SK-N-SH treated with all-trans-retinoic acid at 6 μM for 48 hours (cell line): Measurements from ENCODE around the gene KIF2A.

Experiments used
- ATAC-seq: fragments of 200-7000 bp; cut with Tn5 transposase; 3 replicates; pipeline ENCODE4 v1.9.1; 2020; ENCODE audit warnings: mild to moderate bottlenecking, moderate library complexity
- ARNTL ChIP-seq: fragments of 450-650 bp; formaldehyde crosslinking; IDR thresholded peaks from 2 replicates; pipeline ENCODE4 v1.5.0; 2020; ENCODE audit warnings: low read depth, mild to moderate bottlenecking, moderate library complexity, borderline replicate concordance
- BACH2 ChIP-seq: fragments of 250-450 bp; sonication (Bioruptor Pico); IDR thresholded peaks from 2 replicates; pipeline ENCODE4 v1.9.0; 2021; ENCODE audit warnings: mild to moderate bottlenecking, borderline replicate concordance
- CSDC2 ChIP-seq: fragments of 250-450 bp; sonication (Bioruptor Pico); IDR thresholded peaks from 2 replicates; pipeline ENCODE4 v1.5.0; 2020; ENCODE audit warnings: mild to moderate bottlenecking, moderate library complexity
- ESRRG ChIP-seq: fragments of 250-450 bp; sonication (Bioruptor Pico); IDR thresholded peaks from 2 replicates; pipeline ENCODE4 v1.6.1; 2021; ENCODE audit warnings: mild to moderate bottlenecking
- GLIS3 ChIP-seq: fragments of 250-450 bp; sonication (Bioruptor Pico); IDR thresholded peaks from 2 replicates; pipeline ENCODE4 v1.5.0; 2020; ENCODE audit warnings: mild to moderate bottlenecking, moderate library complexity
- ISL1 ChIP-seq: fragments of 250-450 bp; sonication (Bioruptor Pico); IDR thresholded peaks from 2 replicates; pipeline ENCODE4 v2.1.2; 2022; ENCODE audit warnings: mild to moderate bottlenecking, moderate library complexity
- OSR1 ChIP-seq: fragments of 250-450 bp; sonication (Bioruptor Pico); IDR thresholded peaks from 2 replicates; pipeline ENCODE4 v1.8.0; 2022; ENCODE audit warnings: moderate library complexity, mild to moderate bottlenecking, inconsistent platforms
- PPARA ChIP-seq: fragments of 250-450 bp; sonication (Bioruptor Pico); IDR thresholded peaks from 2 replicates; pipeline ENCODE4 v1.5.0; 2020; ENCODE audit warnings: mild to moderate bottlenecking, borderline replicate concordance
- RARB ChIP-seq: fragments of 250-450 bp; sonication (Bioruptor Pico); IDR thresholded peaks from 2 replicates; pipeline ENCODE4 v1.8.0; 2021; ENCODE audit warnings: mild to moderate bottlenecking, moderate library complexity
- TCF4 ChIP-seq: fragments of 250-450 bp; sonication (Bioruptor Pico); IDR thresholded peaks from 2 replicates; pipeline ENCODE4 v1.8.0; 2021; ENCODE audit warnings: mild to moderate bottlenecking, moderate library complexity, borderline replicate concordance
- TOX ChIP-seq: fragments of 250-450 bp; sonication (Bioruptor Pico); IDR thresholded peaks from 2 replicates; pipeline ENCODE4 v1.8.0; 2021; ENCODE audit warnings: mild to moderate bottlenecking, moderate library complexity, borderline replicate concordance
- ZC3H10 ChIP-seq: fragments of 250-450 bp; sonication (Bioruptor Pico); IDR thresholded peaks from 2 replicates; pipeline ENCODE4 v1.5.1; 2021; ENCODE audit warnings: mild to moderate bottlenecking, moderate library complexity
- ZFP3 ChIP-seq: fragments of 250-450 bp; sonication (Bioruptor Pico); IDR thresholded peaks from 2 replicates; pipeline ENCODE4 v1.5.0; 2020; ENCODE audit warnings: mild to moderate bottlenecking, moderate library complexity
- ZFP30 ChIP-seq: fragments of 450-650 bp; formaldehyde crosslinking; IDR thresholded peaks from 2 replicates; pipeline ENCODE4 v1.5.0; 2022; ENCODE audit warnings: mild to moderate bottlenecking, moderate library complexity
- ZNF565 ChIP-seq: fragments of 450-650 bp; formaldehyde crosslinking; conservative IDR thresholded peaks from 2 replicates; pipeline ENCODE4 v1.5.0; 2020; ENCODE audit warnings: low read depth, mild to moderate bottlenecking, moderate library complexity
- ZNF70 ChIP-seq: fragments of 450-650 bp; formaldehyde crosslinking; IDR thresholded peaks from 2 replicates; pipeline ENCODE4 v1.5.0; 2020; ENCODE audit warnings: mild to moderate bottlenecking, moderate library complexity
- ZNF8 ChIP-seq: fragments of 450-650 bp; formaldehyde crosslinking; IDR thresholded peaks from 2 replicates; pipeline ENCODE4 v1.5.0; 2020; ENCODE audit warnings: mild to moderate bottlenecking, moderate library complexity
- TF ChIP-seq, protein P1 (sequence below): fragments of 250-450 bp; sonication (Bioruptor Pico); IDR thresholded peaks from 2 replicates; pipeline ENCODE4 v1.5.1; 2021; ENCODE audit warnings: mild to moderate bottlenecking, moderate library complexity
- TF ChIP-seq, protein P2 (sequence below): fragments of 250-450 bp; sonication (Bioruptor Pico); IDR thresholded peaks from 2 replicates; pipeline ENCODE4 v1.5.1; 2020; ENCODE audit warnings: low read depth, mild to moderate bottlenecking, moderate library complexity
- TF ChIP-seq, protein P3 (sequence below): fragments of 250-450 bp; sonication (Bioruptor Pico); IDR thresholded peaks from 2 replicates; pipeline ENCODE4 v1.5.0; 2020; ENCODE audit warnings: mild to moderate bottlenecking, moderate library complexity

KIF2A gene

DNA sequence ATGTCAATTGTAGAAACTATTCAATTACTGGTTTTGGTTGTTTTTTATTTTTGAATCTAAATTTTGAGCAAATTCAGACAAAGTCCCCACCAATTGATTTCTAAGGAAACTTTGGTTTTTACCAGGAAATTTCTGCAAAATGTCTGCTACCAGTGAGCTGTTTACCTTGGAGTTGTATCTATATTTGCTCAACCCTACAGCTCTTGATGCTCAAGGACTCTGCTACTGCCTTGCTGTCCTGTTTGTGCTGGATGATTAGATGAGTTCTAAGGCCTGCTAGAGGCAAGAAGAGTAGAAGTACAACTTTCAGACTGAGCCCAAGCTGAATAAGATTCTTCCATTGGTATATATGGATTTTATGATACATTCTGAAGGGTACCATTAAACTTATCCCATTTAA, 42.6 kb upstream of the KIF2A start:
- no peak for TF ChIP-seq GLIS3 (CRISPR knock-in tag)
- TF ChIP-seq ESRRG = no peak
- TF ChIP-seq BACH2 (CRISPR knock-in tag) = no peak
- no peak for TF ChIP-seq ZC3H10 (CRISPR knock-in tag)
- TF ChIP-seq, protein P1, sequence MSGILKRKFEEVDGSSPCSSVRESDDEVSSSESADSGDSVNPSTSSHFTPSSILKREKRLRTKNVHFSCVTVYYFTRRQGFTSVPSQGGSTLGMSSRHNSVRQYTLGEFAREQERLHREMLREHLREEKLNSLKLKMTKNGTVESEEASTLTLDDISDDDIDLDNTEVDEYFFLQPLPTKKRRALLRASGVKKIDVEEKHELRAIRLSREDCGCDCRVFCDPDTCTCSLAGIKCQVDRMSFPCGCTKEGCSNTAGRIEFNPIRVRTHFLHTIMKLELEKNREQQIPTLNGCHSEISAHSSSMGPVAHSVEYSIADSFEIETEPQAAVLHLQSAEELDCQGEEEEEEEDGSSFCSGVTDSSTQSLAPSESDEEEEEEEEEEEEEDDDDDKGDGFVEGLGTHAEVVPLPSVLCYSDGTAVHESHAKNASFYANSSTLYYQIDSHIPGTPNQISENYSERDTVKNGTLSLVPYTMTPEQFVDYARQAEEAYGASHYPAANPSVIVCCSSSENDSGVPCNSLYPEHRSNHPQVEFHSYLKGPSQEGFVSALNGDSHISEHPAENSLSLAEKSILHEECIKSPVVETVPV (CRISPR knock-in tag) = no peak
- TF ChIP-seq ZFP3 (CRISPR knock-in tag) = no peak
- TF ChIP-seq ZNF8 (CRISPR knock-in tag) = no peak
- TF ChIP-seq TOX (CRISPR knock-in tag) = no peak
- TF ChIP-seq PPARA (CRISPR knock-in tag) = no peak
- no peak for TF ChIP-seq ZNF70 (CRISPR knock-in tag)
- TF ChIP-seq CSDC2 = no peak
- TF ChIP-seq TCF4 = no peak
- TF ChIP-seq, protein P2, sequence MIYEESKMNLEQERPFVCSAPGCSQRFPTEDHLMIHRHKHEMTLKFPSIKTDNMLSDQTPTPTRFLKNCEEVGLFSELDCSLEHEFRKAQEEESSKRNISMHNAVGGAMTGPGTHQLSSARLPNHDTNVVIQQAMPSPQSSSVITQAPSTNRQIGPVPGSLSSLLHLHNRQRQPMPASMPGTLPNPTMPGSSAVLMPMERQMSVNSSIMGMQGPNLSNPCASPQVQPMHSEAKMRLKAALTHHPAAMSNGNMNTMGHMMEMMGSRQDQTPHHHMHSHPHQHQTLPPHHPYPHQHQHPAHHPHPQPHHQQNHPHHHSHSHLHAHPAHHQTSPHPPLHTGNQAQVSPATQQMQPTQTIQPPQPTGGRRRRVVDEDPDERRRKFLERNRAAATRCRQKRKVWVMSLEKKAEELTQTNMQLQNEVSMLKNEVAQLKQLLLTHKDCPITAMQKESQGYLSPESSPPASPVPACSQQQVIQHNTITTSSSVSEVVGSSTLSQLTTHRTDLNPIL (CRISPR knock-in tag) = no peak
- no peak for TF ChIP-seq RARB (CRISPR knock-in tag)
- TF ChIP-seq OSR1 = no peak
- TF ChIP-seq, protein P3, sequence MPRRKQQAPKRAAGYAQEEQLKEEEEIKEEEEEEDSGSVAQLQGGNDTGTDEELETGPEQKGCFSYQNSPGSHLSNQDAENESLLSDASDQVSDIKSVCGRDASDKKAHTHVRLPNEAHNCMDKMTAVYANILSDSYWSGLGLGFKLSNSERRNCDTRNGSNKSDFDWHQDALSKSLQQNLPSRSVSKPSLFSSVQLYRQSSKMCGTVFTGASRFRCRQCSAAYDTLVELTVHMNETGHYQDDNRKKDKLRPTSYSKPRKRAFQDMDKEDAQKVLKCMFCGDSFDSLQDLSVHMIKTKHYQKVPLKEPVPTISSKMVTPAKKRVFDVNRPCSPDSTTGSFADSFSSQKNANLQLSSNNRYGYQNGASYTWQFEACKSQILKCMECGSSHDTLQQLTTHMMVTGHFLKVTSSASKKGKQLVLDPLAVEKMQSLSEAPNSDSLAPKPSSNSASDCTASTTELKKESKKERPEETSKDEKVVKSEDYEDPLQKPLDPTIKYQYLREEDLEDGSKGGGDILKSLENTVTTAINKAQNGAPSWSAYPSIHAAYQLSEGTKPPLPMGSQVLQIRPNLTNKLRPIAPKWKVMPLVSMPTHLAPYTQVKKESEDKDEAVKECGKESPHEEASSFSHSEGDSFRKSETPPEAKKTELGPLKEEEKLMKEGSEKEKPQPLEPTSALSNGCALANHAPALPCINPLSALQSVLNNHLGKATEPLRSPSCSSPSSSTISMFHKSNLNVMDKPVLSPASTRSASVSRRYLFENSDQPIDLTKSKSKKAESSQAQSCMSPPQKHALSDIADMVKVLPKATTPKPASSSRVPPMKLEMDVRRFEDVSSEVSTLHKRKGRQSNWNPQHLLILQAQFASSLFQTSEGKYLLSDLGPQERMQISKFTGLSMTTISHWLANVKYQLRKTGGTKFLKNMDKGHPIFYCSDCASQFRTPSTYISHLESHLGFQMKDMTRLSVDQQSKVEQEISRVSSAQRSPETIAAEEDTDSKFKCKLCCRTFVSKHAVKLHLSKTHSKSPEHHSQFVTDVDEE (CRISPR knock-in tag) = no peak
- ATAC-seq = no peak

DNA sequence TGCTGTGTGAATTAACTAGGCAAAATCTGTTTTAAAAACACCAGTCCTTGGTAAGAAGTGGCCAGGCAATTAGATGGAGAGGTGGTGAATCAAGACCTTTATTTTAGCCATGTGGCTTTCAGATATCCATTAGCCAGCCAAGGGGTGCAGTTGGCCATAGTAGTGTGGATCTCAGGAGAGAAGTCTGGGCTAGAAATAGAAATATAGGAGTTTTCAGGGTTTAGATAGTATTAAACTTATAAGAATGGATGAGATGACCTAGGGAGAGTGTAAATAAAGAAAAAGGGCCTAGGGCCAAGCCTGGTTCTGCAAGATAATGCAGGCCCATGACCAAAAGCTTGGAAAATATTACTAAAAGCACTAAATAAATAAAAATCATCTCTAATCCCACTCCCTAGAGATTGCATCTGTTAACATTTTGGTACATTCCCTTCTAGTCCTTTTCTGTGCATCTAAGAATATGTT, 40.3 kb upstream of the KIF2A start:
- TF ChIP-seq OSR1 = no peak
- no peak for TF ChIP-seq TCF4
- TF ChIP-seq BACH2 (CRISPR knock-in tag) = no peak
- no peak for TF ChIP-seq ARNTL (CRISPR knock-in tag)
- ATAC-seq = no peak

DNA sequence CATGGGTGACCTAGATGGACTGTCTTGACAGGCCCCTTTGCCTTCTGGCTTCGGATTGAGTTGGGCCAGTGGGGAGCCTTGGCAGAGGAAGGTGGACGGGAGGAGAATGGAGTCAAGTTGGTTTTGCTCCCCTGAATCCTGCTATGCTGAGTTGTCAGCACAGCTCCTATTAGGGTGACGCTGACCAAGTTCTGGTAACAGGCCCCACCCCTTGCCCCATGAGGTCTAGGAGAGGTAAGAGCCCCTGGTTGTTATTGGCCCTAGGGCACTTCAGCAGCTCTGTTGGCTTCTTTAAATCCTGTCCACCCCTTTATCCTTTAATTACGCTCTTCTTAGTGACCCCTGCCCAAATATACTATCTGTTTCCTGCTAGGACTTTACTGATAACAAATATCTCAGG, 39.4 kb upstream of the KIF2A start:
- TF ChIP-seq TCF4 (no peak), PPARA (CRISPR knock-in tag) (no peak), GLIS3 (CRISPR knock-in tag) (no peak), ZFP30 (no peak), TOX (CRISPR knock-in tag) (no peak), ZC3H10 (CRISPR knock-in tag) (no peak), CSDC2 (no peak), ESRRG (no peak), ZFP3 (CRISPR knock-in tag) (no peak), ZNF8 (CRISPR knock-in tag) (no peak), ZNF70 (CRISPR knock-in tag) (no peak)
- TF ChIP-seq, protein P1 (CRISPR knock-in tag) = no peak
- TF ChIP-seq, protein P3 (CRISPR knock-in tag) = no peak
- no peak for ATAC-seq

DNA sequence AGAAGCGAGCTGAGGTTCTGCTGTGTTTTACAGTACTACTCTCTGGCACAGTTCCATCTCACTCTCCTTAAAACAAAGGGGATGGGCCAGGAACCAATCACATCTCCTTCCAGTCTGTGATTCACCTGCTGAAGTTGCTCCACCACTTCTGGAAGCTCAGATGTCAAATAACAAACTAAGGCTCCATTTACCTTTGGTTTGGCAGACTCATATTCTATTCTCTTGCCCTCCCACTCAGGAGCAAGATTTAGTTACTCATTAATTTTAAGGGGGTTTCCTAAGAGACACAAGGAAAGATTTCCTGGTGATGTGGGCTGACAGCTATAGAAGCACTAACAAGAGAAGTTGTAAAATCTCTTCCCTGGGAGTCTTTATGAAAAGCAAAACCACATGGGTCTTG, 37.8 kb upstream of the KIF2A start:
- ATAC-seq = no peak
- TF ChIP-seq, protein P2 (CRISPR knock-in tag) = no peak
- TF ChIP-seq ZNF8 (CRISPR knock-in tag) = no peak
- TF ChIP-seq RARB (CRISPR knock-in tag) = no peak
- TF ChIP-seq ESRRG = no peak
- no peak for TF ChIP-seq ZC3H10 (CRISPR knock-in tag)
- TF ChIP-seq ZFP30 = no peak
- TF ChIP-seq ZNF565 (CRISPR knock-in tag) = no peak
- TF ChIP-seq, protein P1 (CRISPR knock-in tag) = no peak
- no peak for TF ChIP-seq TCF4
- no peak for TF ChIP-seq ISL1 (CRISPR knock-in tag)
